Neural progenitor cell (in vitro differentiated cells): Measurements from ENCODE around the gene ALKBH4.
"Not testable (repeated sequence)": the region's sequence is repeated elsewhere in the genome, so short reads cannot be mapped to it uniquely, and the experiment has no call there.

Experiments
- EZH2 ChIP-seq: fragments of 200-600 bp; sonication (generic); IDR thresholded peaks from 2 replicates; pipeline ENCODE4 v1.6.1; 2017; ENCODE audit warnings: antibody characterized with exemption, mild to moderate bottlenecking, moderate library complexity
- EZH2phosphoT487 ChIP-seq: fragments of 200-600 bp; sonication (generic); IDR thresholded peaks from 2 replicates; pipeline ENCODE4 v1.6.1; 2017; ENCODE audit warnings: antibody characterized with exemption
- TF ChIP-seq, protein P1 (sequence below): fragments of 200-600 bp; sonication (generic); IDR thresholded peaks from 2 replicates; pipeline ENCODE4 v1.5.1; 2017; ENCODE audit warnings: antibody characterized with exemption, mild to moderate bottlenecking

DNA sequence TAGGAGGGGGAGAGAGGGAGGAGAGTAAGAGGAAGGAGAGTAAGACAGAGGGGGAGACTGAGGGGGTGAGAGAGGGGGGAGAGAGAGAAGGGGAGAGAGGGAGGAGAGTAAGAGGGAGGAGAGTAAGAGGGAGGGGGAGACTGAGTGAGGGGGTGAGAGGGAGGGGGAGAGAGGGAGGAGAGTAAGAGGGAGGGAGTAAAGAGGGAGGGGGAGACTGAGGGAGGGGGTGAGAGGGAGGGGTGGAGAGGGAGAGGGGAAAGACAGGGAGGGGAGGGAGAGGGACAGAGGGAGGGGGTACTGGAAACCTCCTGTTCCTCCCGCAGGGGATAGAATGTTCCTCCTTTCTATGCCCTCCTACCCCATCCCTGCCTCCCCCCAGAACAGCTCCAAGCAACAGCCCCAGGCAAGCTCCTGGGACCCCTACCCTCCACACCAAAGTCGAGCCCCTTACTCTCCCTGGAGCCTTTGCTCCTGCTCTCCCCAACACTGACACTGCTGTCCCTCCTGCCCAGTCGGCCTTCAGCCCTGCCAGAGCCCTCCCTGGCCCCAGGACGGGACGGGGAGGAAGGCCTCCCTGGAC is 48.1 kb upstream of the ALKBH4 start:
- TF ChIP-seq, protein P1, sequence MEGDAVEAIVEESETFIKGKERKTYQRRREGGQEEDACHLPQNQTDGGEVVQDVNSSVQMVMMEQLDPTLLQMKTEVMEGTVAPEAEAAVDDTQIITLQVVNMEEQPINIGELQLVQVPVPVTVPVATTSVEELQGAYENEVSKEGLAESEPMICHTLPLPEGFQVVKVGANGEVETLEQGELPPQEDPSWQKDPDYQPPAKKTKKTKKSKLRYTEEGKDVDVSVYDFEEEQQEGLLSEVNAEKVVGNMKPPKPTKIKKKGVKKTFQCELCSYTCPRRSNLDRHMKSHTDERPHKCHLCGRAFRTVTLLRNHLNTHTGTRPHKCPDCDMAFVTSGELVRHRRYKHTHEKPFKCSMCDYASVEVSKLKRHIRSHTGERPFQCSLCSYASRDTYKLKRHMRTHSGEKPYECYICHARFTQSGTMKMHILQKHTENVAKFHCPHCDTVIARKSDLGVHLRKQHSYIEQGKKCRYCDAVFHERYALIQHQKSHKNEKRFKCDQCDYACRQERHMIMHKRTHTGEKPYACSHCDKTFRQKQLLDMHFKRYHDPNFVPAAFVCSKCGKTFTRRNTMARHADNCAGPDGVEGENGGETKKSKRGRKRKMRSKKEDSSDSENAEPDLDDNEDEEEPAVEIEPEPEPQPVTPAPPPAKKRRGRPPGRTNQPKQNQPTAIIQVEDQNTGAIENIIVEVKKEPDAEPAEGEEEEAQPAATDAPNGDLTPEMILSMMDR, result not testable (repeated sequence)
- TF ChIP-seq EZH2phosphoT487, EZH2: not testable (repeated sequence)
